Measurements from ENCODE around the gene BRICD5.

The BRICD5 gene

DNA sequence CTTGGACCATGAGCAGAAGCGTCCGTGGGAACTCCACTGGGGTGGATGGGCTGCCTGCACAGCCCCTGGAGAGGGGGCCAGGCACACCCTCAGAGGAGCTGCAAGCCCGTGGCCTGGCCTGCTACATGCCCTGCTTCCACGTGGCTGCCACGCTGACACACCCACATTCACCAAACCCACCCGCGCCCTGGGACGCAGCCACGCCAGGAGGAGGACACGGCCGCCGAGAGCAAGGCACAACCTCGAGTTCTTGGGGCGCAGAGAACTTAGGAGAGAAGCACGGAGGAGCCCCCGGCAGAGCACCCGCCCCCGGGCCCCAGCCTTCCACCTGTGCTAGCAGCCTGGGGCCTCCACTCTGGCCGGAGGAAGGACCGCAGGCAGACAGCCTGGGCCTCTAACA, 33.1 kb downstream of the BRICD5 start:
- DNase-seq: no peak
- Histone ChIP-seq H3K79me2 (ENCODE audit: insufficient read depth, low read length) (no peaks in the 10 kb centered on the region), H3K27ac (ENCODE audit: low read length) (no peak overlapping the region), H2AFZ (ENCODE audit: low read depth, low read length) (no peak overlapping the region), H4K20me1 (ENCODE audit: insufficient read depth, low read length) (peaks cover 4% of the 10 kb centered on the region; the same call in 1 of the 2 replicates), H3K36me3 (ENCODE audit: insufficient read depth, low read length) (peaks cover 50% of the 10 kb centered on the region), H3K9ac (ENCODE audit: low read depth, low read length) (no peak overlapping the region), H3K9me3 (ENCODE audit: insufficient read depth, low read length, severe bottlenecking) (no peaks in the 10 kb centered on the region), H3K4me3 (ENCODE audit: low read depth in 1 of 2, low read length in 2 of 2) (no peak overlapping the region), H3K4me1 (ENCODE audit: insufficient read depth, low read length) (no peaks in the 10 kb centered on the region), H3K4me2 (ENCODE audit: insufficient read depth, low read length) (no peak overlapping the region), H3K27me3 (ENCODE audit: insufficient read depth, low read length, poor library complexity) (no peaks in the 10 kb centered on the region)
- TF ChIP-seq EZH2 (IDR thresholded peaks at IDR 0.05; ENCODE audit: borderline replicate concordance, low read depth, low read length, severe bottlenecking) (no peak), CTCF (IDR thresholded peaks at IDR 0.05; ENCODE audit: borderline replicate concordance, extremely low read depth, low read length, poor library complexity, severe bottlenecking) (no peak)
- ATAC-seq (ENCODE audit: insufficient read depth, low read depth): no peak

- TF ChIP-seq CTCF (IDR thresholded peaks at IDR 0.05; ENCODE audit: borderline replicate concordance, extremely low read depth, low read length, poor library complexity, severe bottlenecking) (no peak), EZH2 (IDR thresholded peaks at IDR 0.05; ENCODE audit: borderline replicate concordance, low read depth, low read length, severe bottlenecking) (no peak)
- Histone ChIP-seq H3K4me1 (ENCODE audit: insufficient read depth, low read length) (no peaks in the 10 kb centered on the region), H4K20me1 (ENCODE audit: insufficient read depth, low read length) (peaks cover 4% of the 10 kb centered on the region; the same call in 1 of the 2 replicates), H2AFZ (ENCODE audit: low read depth, low read length) (no peak overlapping the region), H3K27me3 (ENCODE audit: insufficient read depth, low read length, poor library complexity) (no peaks in the 10 kb centered on the region), H3K27ac (ENCODE audit: low read length) (no peak overlapping the region), H3K36me3 (ENCODE audit: insufficient read depth, low read length) (peaks cover 53% of the 10 kb centered on the region), H3K9ac (ENCODE audit: low read depth, low read length) (no peak overlapping the region), H3K9me3 (ENCODE audit: insufficient read depth, low read length, severe bottlenecking) (no peaks in the 10 kb centered on the region), H3K4me3 (ENCODE audit: low read depth in 1 of 2, low read length in 2 of 2) (no peak overlapping the region), H3K79me2 (ENCODE audit: insufficient read depth, low read length) (no peaks in the 10 kb centered on the region), H3K4me2 (ENCODE audit: insufficient read depth, low read length) (no peak overlapping the region)
- DNase-seq: no peak
- ATAC-seq (ENCODE audit: insufficient read depth, low read depth): no peak
Observed at GRCh38 chr16:2177101-2177500, 33.6 kb downstream of the BRICD5 start.

GRCh38 chr16:2176047-2176446, 34.6 kb downstream of the BRICD5 start:
- Histone ChIP-seq H3K4me1 (ENCODE audit: insufficient read depth, low read length) (no peaks in the 10 kb centered on the region), H3K4me2 (ENCODE audit: insufficient read depth, low read length) (no peak overlapping the region), H3K36me3 (ENCODE audit: insufficient read depth, low read length) (peaks cover 62% of the 10 kb centered on the region), H3K27me3 (ENCODE audit: insufficient read depth, low read length, poor library complexity) (no peaks in the 10 kb centered on the region), H3K27ac (ENCODE audit: low read length) (no peak overlapping the region), H3K79me2 (ENCODE audit: insufficient read depth, low read length) (no peaks in the 10 kb centered on the region), H3K9me3 (ENCODE audit: insufficient read depth, low read length, severe bottlenecking) (no peaks in the 10 kb centered on the region), H3K9ac (ENCODE audit: low read depth, low read length) (no peak overlapping the region), H2AFZ (ENCODE audit: low read depth, low read length) (no peak overlapping the region), H4K20me1 (ENCODE audit: insufficient read depth, low read length) (0 out of 2 replicates have a peak, but pooled peaks cover 4% of the 10 kb centered on the region), H3K4me3 (ENCODE audit: low read depth in 1 of 2, low read length in 2 of 2) (no peak overlapping the region)
- TF ChIP-seq EZH2 (IDR thresholded peaks at IDR 0.05; ENCODE audit: borderline replicate concordance, low read depth, low read length, severe bottlenecking): no peak
- TF ChIP-seq CTCF (IDR thresholded peaks at IDR 0.05; ENCODE audit: borderline replicate concordance, extremely low read depth, low read length, poor library complexity, severe bottlenecking): no peak
- no peak for DNase-seq
- no peak for ATAC-seq (ENCODE audit: insufficient read depth, low read depth)

DNA sequence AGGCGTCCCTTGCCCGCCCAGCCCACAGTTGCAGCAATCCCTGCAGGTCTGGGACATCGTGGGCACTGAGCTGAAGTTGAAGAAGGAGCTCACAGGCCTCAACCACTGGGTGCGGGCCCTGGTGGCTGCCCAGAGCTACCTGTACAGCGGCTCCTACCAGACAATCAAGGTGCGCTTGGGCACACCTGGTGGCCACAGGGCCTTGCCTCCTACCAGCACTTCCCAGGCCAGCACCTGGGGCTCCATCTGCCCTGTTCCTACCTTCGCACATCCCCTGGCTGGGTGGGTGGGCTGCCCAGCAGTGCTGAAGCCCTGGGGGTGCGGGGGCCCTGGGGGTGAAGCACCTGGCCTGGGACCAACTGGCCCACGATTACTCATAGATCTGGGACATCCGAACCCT, 35.2 kb downstream of the BRICD5 start:
- Histone ChIP-seq H3K4me1 (ENCODE audit: insufficient read depth, low read length) (no peaks in the 10 kb centered on the region), H3K36me3 (ENCODE audit: insufficient read depth, low read length) (peaks cover 65% of the 10 kb centered on the region)
- DNase-seq: no peak

More for the DNA sequence above, 35.2 kb downstream of the BRICD5 start:
- no peaks in the 10 kb centered on the region for H3K79me2 ChIP-seq (ENCODE audit: insufficient read depth, low read length)
- H3K27me3 ChIP-seq (ENCODE audit: insufficient read depth, low read length, poor library complexity): no peaks in the 10 kb centered on the region
- no peaks in the 10 kb centered on the region for H3K9me3 ChIP-seq (ENCODE audit: insufficient read depth, low read length, severe bottlenecking)
- TF ChIP-seq EZH2 (IDR thresholded peaks at IDR 0.05; ENCODE audit: borderline replicate concordance, low read depth, low read length, severe bottlenecking) (no peak), CTCF (IDR thresholded peaks at IDR 0.05; ENCODE audit: borderline replicate concordance, extremely low read depth, low read length, poor library complexity, severe bottlenecking) (no peak)
- H3K4me3 ChIP-seq (ENCODE audit: low read depth in 1 of 2, low read length in 2 of 2): no peak overlapping the region
- 0 out of 2 replicates have a peak, but pooled peaks cover 4% of the 10 kb centered on the region for H4K20me1 ChIP-seq (ENCODE audit: insufficient read depth, low read length)
- no peak overlapping the region for H3K4me2 ChIP-seq (ENCODE audit: insufficient read depth, low read length)
- H2AFZ ChIP-seq (ENCODE audit: low read depth, low read length): no peak overlapping the region
- H3K27ac ChIP-seq (ENCODE audit: low read length): no peak overlapping the region
- no peak for ATAC-seq (ENCODE audit: insufficient read depth, low read depth)
- H3K9ac ChIP-seq (ENCODE audit: low read depth, low read length): no peak overlapping the region
